Measurements from ENCODE around the gene TEAD4. TPM values are rescaled to one million over a fixed set of nuclear protein-coding genes. Genes with fewer than 3 reads are reported as not detected.

Gene TEAD4
- total RNA-seq, 1 donor from 2014 or later, result 4.2 TPM

GRCh38 chr12:3019005-3019680 is 59.9 kb downstream of the TEAD4 start:
- no peak for DNase-seq (ENCODE audit: low read depth)
- Histone ChIP-seq H3K36me3 (ENCODE audit: control insufficient read depth, insufficient read depth, low read length) (no peaks in the 10 kb centered on the region), H3K4me3 (ENCODE audit: low read depth, low read length) (no peak overlapping the region), H3K27me3 (ENCODE audit: control insufficient read depth, insufficient read depth, low read length) (no peaks in the 10 kb centered on the region)
- no peak for TF ChIP-seq CTCF (IDR thresholded peaks at IDR 0.05; ENCODE audit: insufficient read depth, low read length, severe bottlenecking)
- FAIRE-seq, result no peak

- H3K4me3 ChIP-seq (ENCODE audit: low read depth, low read length), result no peak overlapping the region
- FAIRE-seq (no peak), DNase-seq (ENCODE audit: low read depth) (no peak)
- no peaks in the 10 kb centered on the region for H3K27me3 ChIP-seq (ENCODE audit: control insufficient read depth, insufficient read depth, low read length)
- no peaks in the 10 kb centered on the region for H3K36me3 ChIP-seq (ENCODE audit: control insufficient read depth, insufficient read depth, low read length)
- no peak for TF ChIP-seq CTCF (IDR thresholded peaks at IDR 0.05; ENCODE audit: insufficient read depth, low read length, severe bottlenecking)
These were observed 61.2 kb downstream of the TEAD4 start for GRCh38 chr12:3020399-3020798.

GRCh38 chr12:3020850-3021435 is 61.7 kb downstream of the TEAD4 start:
- no peak for FAIRE-seq
- no peaks in the 10 kb centered on the region for H3K27me3 ChIP-seq (ENCODE audit: control insufficient read depth, insufficient read depth, low read length)
- no peak overlapping the region for H3K4me3 ChIP-seq (ENCODE audit: low read depth, low read length)
- DNase-seq (ENCODE audit: low read depth), result no peak
- TF ChIP-seq CTCF (IDR thresholded peaks at IDR 0.05; ENCODE audit: insufficient read depth, low read length, severe bottlenecking), result no peak
- no peaks in the 10 kb centered on the region for H3K36me3 ChIP-seq (ENCODE audit: control insufficient read depth, insufficient read depth, low read length)

- Histone ChIP-seq H3K4me3 (ENCODE audit: low read depth, low read length) (no peak overlapping the region), H3K36me3 (ENCODE audit: control insufficient read depth, insufficient read depth, low read length) (peaks cover 2% of the 10 kb centered on the region), H3K27me3 (ENCODE audit: control insufficient read depth, insufficient read depth, low read length) (no peaks in the 10 kb centered on the region)
- DNase-seq (ENCODE audit: low read depth) (no peak), FAIRE-seq (no peak)
- no peak for TF ChIP-seq CTCF (IDR thresholded peaks at IDR 0.05; ENCODE audit: insufficient read depth, low read length, severe bottlenecking)
These were observed 63.2 kb downstream of the TEAD4 start for GRCh38 chr12:3022411-3022810.

- TF ChIP-seq CTCF (IDR thresholded peaks at IDR 0.05; ENCODE audit: insufficient read depth, low read length, severe bottlenecking), result no peak
- no peak overlapping the region for H3K4me3 ChIP-seq (ENCODE audit: low read depth, low read length)
- no peaks in the 10 kb centered on the region for H3K27me3 ChIP-seq (ENCODE audit: control insufficient read depth, insufficient read depth, low read length)
- no peak for FAIRE-seq
- peaks cover 2% of the 10 kb centered on the region for H3K36me3 ChIP-seq (ENCODE audit: control insufficient read depth, insufficient read depth, low read length)
- DNase-seq (ENCODE audit: low read depth), result no peak
These were observed 63.8 kb downstream of the TEAD4 start for GRCh38 chr12:3022961-3023360.

GRCh38 chr12:3028108-3028507 is 68.9 kb downstream of the TEAD4 start:
- H3K4me3 ChIP-seq (ENCODE audit: low read depth, low read length), result no peak overlapping the region
- peaks cover 2% of the 10 kb centered on the region for H3K36me3 ChIP-seq (ENCODE audit: control insufficient read depth, insufficient read depth, low read length)
- DNase-seq (ENCODE audit: low read depth) (no peak), FAIRE-seq (no peak)
- no peak for TF ChIP-seq CTCF (IDR thresholded peaks at IDR 0.05; ENCODE audit: insufficient read depth, low read length, severe bottlenecking)
- H3K27me3 ChIP-seq (ENCODE audit: control insufficient read depth, insufficient read depth, low read length), result no peaks in the 10 kb centered on the region

All from bronchial epithelial cell (primary cell).